HG03521 (cell line): ENCODE results near the gene TRPV6.

ENCODE experiments used
- ATAC-seq: cut with Tn5 transposase; IDR thresholded peaks from one replicate; pipeline ENCODE4 v1.9.1; 2021; ENCODE audit warnings: mild to moderate bottlenecking, moderate library complexity; ENCODE audit not compliant: unreplicated experiment

Gene TRPV6

DNA sequence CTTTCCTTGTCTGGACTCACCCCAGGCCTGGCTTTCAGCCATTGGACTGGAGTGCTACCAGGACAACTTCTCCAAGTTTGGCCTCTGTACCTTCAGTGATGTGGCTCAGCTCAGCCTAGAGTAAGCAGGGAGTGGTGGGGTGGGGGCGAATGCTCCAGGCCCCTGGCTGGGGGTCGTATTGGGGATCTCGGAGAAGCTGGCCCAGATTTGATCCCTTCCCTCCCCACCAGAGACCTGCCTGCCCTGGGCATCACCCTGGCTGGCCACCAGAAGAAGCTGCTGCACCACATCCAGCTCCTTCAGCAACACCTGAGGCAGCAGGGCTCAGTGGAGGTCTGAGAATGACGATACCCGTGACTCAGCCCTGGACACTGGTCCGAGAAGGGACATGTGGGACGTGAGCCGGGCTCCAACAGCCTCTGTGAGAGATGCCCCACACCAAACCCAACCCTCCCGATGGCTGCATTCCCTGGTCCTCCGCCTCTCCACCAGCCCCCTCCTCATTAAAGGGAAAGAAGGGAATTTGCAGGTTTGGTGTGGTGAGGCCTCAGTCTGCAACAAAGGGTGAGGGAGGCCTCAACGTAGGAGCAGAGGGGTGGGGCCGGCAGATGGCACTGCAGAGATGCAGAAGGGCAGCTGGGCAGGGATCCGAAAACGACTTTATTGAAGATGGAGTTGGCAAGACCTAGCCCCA lies 14.8 kb downstream of the TRPV6 start:
- no peak for ATAC-seq

DNA sequence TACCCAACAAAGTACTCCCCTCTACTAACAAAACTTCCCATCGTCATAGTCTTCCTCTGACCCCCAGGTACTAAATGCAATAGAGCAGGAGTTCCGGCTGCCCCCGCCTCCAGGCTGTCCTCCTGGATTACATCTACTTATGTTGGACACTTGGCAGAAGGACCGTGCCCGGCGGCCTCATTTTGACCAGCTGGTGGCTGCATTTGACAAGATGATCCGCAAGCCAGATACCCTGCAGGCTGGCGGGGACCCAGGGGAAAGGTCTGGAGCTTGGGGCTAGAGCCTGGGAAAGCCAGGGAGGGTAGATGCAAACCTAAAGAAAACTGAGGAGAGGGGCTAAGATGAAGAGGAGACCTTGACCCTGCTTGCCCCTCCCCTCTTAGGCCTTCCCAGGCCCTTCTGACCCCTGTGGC lies 15.4 kb downstream of the TRPV6 start:
- ATAC-seq, result no peak

DNA sequence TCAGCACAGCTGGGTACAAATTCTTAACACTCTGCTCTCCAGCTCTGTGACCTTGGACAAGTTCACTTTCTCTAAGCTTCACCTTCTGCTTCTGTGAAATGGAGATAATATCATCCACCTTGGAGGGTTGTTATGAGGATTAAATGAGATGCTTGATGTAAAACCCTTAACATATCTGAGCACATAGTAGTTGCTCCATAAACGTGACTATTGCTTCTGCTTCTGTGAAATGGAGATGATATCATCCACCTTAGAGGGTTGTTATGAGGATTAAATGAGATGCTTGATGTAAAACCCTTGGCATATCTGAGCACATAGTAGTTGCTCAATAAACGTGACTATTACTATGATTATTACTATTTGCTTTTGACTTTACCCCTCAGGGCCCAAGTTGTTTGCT lies 16.1 kb downstream of the TRPV6 start:
- no peak for ATAC-seq

DNA sequence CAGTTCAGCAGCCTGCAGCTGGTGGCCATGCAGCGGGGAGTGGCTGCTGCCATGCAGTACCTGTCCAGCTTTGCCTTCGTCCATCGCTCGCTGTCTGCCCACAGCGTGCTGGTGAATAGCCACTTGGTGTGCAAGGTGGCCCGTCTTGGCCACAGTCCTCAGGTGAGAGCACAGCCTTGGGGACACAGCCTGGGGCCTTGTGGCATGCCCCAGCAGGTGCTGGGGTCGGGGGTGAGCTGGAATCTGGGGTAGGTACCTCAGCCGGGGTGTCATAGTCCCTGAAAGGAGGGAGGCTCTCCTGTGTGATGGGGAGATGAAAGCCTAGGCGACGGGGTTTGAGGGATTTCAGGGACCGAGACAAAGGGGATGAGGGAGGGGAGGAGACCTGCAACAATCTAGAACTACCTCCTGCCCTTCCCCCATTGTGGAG lies 16.5 kb downstream of the TRPV6 start:
- ATAC-seq, result no peak

DNA sequence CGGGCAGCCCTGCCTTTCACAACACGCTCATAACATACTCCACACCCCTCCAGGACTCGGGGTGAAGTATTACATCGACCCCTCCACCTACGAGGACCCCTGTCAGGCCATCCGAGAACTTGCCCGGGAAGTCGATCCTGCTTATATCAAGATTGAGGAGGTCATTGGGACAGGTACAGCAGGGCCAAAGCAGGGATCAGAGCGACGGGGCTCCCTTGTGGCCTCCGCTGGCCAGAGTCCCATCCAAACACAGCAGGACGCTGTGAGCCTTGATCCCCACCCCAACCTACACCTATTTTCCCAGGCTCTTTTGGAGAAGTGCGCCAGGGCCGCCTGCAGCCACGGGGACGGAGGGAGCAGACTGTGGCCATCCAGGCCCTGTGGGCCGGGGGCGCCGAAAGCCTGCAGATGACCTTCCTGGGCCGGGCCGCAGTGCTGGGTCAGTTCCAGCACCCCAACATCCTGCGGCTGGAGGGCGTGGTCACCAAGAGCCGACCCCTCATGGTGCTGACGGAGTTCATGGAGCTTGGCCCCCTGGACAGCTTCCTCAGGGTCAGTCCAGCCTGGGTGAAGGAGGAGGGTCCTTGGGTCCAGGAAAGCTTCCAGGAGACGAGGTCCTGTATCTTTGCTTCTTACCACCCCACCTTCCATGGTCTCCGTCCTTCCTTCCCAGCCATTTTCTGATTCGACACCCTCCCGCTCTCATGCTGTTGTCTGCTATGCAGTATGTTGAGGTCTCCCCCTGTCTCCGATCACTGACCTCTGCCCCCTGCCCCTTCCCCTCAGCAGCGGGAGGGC lies 17.2 kb downstream of the TRPV6 start:
- no peak for ATAC-seq

DNA sequence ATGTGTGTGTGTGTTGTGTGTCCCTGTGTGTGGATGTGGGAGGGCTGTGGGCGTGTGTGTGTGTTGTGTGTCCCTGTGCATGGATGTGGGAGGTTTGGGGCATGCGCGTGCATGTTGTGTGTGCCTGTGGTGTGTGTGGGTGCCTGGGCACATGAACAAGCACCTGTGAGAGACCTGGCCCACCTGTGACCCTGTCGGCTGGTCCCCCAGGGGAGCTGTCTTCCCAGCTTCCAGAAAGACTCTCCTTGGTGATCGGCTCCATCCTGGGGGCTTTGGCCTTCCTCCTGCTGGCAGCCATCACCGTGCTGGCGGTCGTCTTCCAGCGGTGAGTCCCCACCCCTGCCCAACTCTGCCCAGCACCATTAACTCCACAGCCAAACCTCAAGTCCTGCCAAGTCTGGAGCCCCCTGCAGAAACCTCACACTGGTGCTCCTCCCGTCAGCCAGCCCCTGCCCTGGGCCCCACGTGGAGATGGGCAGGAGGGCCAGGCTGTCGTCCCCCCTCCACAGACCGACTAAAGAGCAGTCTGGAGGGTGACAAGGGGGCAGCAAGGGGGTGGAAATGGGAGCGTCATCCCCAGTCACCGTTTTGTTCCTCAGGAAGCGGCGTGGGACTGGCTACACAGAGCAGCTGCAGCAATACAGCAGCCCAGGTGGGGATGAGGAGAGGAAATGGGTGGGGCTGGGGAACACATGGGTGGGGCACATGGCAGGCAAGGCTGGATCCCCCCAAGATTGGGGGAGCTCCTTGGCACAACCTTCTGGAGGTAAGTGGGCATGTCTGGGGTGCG lies 18.0 kb downstream of the TRPV6 start:
- ATAC-seq, result no peak

DNA sequence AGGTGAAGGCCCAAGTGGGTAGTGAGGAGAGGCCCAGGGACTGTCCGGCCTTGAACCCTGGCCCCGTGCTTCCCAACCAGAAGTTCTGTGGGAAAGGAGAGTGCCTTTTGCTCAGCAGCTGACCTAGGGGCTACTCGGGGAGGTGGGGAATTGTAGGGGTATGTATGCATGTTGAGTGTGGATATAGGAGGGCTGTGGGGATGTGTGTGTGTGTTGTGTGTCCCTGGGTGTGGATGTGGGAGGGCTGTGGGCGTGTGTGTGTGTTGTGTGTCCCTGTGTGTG lies 18.5 kb downstream of the TRPV6 start:
- no peak for ATAC-seq

DNA sequence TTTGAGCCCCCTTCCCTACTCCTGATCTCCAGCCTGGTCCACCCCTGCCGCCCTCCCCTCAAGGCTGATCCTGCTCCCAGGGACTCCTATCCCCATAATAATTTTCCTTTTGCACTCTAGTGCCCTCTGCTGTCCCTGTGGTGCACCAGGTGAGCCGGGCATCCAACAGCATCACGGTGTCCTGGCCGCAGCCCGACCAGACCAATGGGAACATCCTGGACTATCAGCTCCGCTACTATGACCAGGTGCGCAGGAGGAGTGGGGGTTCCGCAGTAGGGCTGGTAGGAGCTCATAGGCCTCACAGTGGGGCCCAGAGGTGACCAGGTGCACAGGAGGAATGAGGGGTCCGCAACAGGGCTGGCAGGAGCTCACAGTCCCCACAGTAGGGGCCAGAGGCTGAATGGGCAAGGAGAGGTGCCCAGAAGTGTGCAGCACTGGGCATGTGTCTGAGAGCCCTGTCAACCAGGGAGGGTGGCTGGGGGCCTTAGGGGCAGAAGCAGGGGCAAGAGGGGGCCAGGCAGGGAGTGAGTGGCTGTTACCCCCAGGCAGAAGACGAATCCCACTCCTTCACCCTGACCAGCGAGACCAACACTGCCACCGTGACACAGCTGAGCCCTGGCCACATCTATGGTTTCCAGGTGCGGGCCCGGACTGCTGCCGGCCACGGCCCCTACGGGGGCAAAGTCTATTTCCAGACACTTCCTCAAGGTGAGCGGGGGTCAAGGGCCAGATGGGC lies 19.0 kb downstream of the TRPV6 start:
- no peak for ATAC-seq

DNA sequence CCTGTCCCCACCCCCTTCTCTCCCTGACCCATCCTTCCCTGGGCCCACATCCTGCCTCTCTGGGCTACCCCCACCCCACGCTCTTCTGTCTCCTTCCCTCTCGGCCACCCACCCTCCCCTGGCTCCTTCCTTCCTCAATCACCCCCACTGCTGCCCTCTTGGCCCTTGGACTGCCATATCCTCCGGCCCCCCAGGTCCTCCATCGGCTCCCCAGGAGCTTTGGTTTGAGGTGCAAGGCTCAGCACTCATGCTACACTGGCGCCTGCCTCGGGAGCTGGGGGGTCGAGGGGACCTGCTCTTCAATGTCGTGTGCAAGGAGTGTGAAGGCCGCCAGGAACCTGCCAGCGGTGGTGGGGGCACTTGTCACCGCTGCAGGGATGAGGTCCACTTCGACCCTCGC lies 19.8 kb downstream of the TRPV6 start:
- ATAC-seq, result no peak

DNA sequence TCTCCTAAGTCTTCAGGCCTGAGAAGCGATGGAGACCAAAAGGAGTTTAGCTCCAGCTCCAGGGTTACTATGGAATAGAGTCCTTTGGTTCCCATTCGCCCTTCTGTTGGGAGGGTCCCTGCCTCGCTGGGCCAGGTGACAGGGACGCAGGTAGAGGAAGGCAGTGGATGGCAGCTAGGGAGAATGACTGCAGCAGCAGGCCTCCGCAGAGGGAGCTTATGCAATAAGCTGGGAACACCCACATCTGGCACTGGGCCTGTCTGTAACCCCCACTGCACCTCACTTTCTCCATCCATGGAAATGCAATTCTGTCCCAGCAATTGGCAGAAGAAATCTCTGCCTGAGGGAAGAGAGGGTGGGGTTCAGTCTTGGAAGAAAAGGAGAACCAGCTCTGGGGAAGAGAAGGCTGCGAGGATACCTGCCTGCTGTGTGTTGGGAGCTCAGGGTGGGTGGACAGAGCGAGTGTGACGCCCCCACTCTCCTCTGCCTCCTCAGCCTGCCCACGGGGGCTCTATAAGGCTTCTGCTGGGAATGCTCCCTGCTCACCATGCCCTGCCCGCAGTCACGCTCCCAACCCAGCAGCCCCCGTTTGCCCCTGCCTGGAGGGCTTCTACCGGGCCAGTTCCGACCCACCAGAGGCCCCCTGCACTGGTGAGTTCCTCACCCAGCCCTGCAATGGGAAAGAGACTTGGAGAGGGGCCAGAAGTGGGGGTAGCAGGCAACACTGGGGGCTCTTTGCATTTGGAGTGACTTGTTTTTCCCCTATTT lies 20.4 kb downstream of the TRPV6 start:
- ATAC-seq, result no peak

DNA sequence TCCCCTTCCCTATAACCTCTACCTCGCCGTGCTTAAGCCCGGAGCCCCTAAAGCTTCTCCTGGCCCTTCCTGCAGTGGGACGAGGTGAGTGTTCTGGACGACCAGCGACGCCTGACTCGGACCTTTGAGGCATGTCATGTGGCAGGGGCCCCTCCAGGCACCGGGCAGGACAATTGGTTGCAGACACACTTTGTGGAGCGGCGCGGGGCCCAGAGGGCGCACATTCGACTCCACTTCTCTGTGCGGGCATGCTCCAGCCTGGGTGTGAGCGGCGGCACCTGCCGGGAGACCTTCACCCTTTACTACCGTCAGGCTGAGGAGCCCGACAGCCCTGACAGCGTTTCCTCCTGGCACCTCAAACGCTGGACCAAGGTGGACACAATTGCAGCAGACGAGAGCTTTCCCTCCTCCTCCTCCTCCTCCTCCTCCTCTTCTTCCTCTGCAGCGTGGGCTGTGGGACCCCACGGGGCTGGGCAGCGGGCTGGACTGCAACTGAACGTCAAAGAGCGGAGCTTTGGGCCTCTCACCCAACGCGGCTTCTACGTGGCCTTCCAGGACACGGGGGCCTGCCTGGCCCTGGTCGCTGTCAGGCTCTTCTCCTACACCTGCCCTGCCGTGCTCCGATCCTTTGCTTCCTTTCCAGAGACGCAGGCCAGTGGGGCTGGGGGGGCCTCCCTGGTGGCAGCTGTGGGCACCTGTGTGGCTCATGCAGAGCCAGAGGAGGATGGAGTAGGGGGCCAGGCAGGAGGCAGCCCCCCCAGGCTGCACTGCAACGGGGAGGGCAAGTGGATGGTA lies 21.5 kb downstream of the TRPV6 start:
- ATAC-seq, result no peak

DNA sequence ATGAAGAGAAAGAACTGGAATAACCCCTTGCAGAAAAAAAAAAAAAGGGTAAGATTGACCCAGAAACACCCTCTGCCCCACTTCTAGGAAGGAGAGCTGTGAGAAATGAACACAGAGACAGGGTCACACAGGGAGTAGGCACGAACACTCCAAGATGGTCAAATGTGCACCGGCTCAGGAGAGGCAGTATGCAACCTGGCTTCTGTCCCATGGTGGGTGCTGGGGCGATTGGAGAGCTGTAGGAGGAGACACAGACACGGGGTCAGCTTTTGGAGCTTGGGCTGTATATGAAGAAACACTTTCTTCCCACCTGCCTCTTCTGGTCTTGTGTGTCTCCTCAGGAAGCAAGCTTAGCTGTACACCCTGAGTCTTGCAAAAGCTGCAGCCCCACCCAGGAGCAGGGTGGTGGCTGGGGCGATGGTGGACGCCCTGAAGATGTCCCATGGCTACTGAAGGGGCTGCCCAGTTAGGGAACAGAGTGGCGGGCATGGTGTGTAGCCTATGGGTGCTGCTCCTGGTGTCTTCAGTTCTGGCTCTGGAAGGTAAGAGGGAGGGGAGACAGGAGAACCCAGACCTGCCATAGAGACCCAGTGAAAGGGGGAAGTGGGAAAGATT lies 22.7 kb downstream of the TRPV6 start:
- no peak for ATAC-seq

DNA sequence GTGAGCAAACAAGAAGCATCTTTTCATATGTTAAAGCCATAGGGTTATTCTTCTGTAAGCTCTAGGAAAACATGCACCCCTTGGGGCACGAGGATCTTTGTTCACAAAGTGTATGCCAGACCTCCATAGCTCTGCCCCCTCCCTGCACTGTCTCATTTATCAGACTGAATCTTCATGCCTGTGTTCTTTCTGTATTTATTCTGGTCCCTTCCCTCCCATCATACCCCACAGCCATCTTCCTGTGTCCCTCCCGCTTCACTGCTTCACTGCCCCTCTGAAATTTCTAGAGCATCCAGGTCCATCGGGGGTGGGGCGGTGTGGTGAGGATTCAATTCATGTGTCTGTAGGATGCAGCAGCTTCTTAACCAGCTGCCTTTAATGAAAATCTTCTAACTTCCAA lies 23.2 kb downstream of the TRPV6 start:
- no peak for ATAC-seq

DNA sequence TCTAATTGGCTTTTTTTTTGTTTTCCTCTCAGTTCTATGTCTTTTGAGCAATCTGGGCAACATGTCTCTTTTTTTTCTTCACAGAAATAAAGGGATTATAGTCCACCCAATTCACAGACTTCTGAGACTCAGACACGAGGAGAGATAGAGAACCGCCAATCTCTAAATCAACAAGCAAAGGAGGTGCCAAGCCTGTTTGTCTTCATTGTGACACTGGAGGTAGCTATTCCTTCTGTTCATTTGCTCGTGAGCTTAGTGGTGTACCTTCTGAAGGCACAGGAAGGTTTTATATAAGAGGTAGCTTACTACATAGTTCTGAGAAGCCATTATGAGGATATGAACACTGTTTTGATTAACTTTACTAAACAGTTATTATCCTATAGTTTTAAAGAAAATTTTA lies 24.6 kb downstream of the TRPV6 start:
- ATAC-seq, result no peak

DNA sequence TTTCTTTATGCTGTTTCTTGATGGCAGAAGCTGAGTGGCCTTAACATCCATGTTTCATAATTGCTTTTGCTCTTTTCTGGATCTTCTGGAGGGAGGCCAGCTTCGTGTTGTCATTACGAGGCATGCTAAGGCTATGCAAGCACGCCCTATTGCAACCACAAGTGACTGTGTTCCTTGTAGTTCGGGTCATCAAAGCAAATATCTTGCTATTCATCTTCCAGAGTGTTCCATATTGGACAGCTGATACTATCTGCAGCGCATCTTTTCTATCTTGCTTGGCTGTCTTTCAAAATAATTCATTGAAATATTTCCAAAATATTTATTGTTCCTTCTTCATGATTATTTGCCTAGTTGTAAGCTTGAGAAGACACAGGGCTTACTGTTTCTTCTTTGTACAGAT lies 25.7 kb downstream of the TRPV6 start:
- ATAC-seq, result no peak

DNA sequence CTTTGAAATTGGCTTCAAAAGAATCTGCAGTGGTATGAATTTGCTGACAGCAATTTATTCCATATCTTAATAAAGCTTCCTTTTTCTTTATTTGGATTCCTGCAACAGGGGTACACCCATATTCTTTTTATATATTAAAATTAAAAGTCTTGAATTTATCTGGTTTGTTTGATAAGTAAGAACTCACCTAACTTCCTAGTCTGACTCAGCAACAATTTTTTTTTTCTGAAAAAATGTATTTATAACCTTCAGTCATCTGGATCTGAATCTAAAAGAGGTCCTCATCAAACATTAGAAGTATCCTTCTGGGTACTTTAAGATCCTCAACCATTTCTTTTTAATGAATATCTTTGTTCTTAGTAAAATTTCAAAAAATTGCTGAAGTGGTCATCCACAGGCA lies 26.1 kb downstream of the TRPV6 start:
- no peak for ATAC-seq

DNA sequence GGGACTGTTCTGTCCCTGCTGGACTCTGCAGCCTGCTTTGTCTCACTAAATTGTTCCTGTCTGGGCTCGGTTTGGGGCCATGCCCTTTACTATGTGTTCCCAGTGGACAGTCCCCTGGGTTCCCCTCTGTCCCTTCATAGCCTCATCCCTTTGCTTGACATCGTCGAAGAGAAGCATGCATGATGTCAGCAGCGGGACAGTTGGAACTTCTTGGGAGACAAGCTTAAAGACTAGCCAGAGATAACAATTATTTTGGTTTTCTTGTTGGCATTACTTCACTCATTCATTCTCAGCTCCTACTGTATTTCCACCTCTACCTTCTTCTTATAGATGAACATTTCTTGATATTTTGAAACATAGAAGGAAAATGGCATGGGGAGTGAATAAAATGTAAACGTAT lies 27.9 kb downstream of the TRPV6 start:
- no peak for ATAC-seq

DNA sequence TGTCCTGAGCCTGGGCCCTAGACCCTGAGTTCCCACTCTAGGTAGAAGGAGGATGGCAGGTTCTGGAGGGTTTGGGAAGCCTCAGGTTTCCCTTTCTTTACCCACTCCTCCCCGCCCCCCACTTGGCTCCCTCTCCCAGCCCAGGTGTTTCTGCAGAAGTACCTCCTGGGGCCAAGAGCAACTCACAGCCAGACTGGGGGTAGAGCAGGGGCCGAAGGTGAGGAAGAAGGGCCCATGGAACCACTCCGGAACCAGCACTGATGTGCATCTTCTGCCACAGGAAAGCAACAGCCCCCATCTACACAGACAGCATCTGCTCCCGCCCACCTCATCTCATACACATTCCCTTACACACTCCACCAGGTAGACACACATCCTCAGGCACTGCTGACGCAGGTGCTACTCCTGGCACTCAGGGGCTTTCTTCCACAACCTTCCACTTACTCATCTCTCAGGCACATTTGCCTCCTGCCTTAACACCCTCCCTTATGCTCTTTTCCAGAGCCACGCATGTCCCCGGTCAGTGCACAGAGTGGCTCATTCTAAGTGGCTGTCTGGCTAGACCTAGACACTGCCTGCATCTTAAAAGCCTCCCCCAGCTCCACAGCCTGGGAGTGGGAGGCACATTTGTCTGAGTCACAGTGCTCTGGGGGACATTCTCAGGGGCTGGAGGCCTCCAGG lies 28.8 kb downstream of the TRPV6 start:
- no peak for ATAC-seq
